Natural killer cell (primary cell): ENCODE results near the gene SCCPDH. TPM values are rescaled to one million over a fixed set of nuclear protein-coding genes. Genes with fewer than 3 reads are reported as not detected.

ENCODE experiments used
- ATAC-seq, 3 donors: fragments of 150-1000 bp in 2 of 3; fragments of 200-7000 bp in 1 of 3; cut with Tn5 transposase; 1 replicate in 1 of 3; 2 replicates in 2 of 3; pipeline ENCODE4 v1.10.0; 2021; ENCODE audit warnings: mild to moderate bottlenecking in 2 of 3, moderate library complexity in 2 of 3
- DNase-seq, 2 donors: peaks; one replicate each; pipeline versions ENCODE4 v3.0.0 to v3.0.0-alpha.2; 2013 to 2021; ENCODE audit warnings: mixed read lengths in 1 of 2
- H3K27ac ChIP-seq: one replicate; pipeline ENCODE4 v1.5.1; 2013; ENCODE audit warnings: mild to moderate bottlenecking, low read length
- H3K27me3 ChIP-seq: one replicate; pipeline ENCODE4 v1.6.1; 2013; ENCODE audit warnings: low read length; ENCODE audit not compliant: control insufficient read depth, insufficient read depth
- H3K36me3 ChIP-seq: one replicate; pipeline ENCODE4 v1.6.1; 2013; ENCODE audit warnings: low read length; ENCODE audit not compliant: control insufficient read depth, insufficient read depth
- H3K4me1 ChIP-seq: one replicate; pipeline ENCODE4 v1.6.1; 2013; ENCODE audit warnings: low read length; ENCODE audit not compliant: control insufficient read depth, insufficient read depth
- H3K4me3 ChIP-seq: one replicate; pipeline ENCODE4 v1.5.1; 2013; ENCODE audit warnings: low read length
- H3K9me3 ChIP-seq: one replicate; pipeline ENCODE4 v1.6.1; 2013; ENCODE audit warnings: low read length; ENCODE audit not compliant: control insufficient read depth, insufficient read depth
- H3K27ac Mint-ChIP-seq, 2 donors: one replicate each; pipeline ENCODE4 v1.8.0; 2022; ENCODE audit warnings: mild to moderate bottlenecking in 2 of 2, mixed read lengths in 2 of 2, moderate library complexity in 1 of 2
- H3K27me3 Mint-ChIP-seq, 2 donors: one replicate each; pipeline ENCODE4 v1.8.0; 2022; ENCODE audit warnings: low read depth in 2 of 2, mixed read lengths in 2 of 2
- H3K36me3 Mint-ChIP-seq: one replicate; pipeline ENCODE4 v1.8.0; 2022; ENCODE audit warnings: mixed read lengths
- H3K4me1 Mint-ChIP-seq, 2 donors: one replicate each; pipeline ENCODE4 v1.8.0; 2022; ENCODE audit warnings: mixed read lengths in 2 of 2
- H3K4me3 Mint-ChIP-seq: one replicate; pipeline ENCODE4 v1.8.0; 2022; ENCODE audit warnings: mild to moderate bottlenecking, moderate library complexity, mixed read lengths
- H3K9me3 Mint-ChIP-seq, 2 donors: one replicate each; pipeline ENCODE4 v1.8.0; 2022; ENCODE audit warnings: mixed read lengths in 2 of 2
- WGBS: methylation state at CpG from one replicate; pipeline ENCODE4 v1.1.7; 2013; ENCODE audit warnings: missing lambda C conversion rate; ENCODE audit not compliant: insufficient coverage; 5-methylcytosine and 5-hydroxymethylcytosine counted together
- intact Hi-C: fragments of 100-400 bp; cut with micrococcal nuclease; formaldehyde crosslinking; loops from one replicate; pipeline ENCODE4 v1.14.2; 2022
- total RNA-seq, 4 donors: library from RNA; stranded (reverse); fragments of 120-200 nt in 1 of 4; gene quantifications; one replicate each; pipeline versions ENCODE4 v1.2.3 to v1.2.4, GENCODE V29; 2013 to 2022
- TF ChIP-seq, protein P1 (sequence below): fragments of 200-600 bp; IDR thresholded peaks from one replicate; pipeline ENCODE4 v1.8.0; 2022; ENCODE audit warnings: antibody characterized with exemption

SCCPDH gene
- total RNA-seq, 3 donors from 2014 or later (not counting 1 experiment from before 2014, with no cell fraction given): 5.3 to 24.8 (median 9.2) TPM

DNA sequence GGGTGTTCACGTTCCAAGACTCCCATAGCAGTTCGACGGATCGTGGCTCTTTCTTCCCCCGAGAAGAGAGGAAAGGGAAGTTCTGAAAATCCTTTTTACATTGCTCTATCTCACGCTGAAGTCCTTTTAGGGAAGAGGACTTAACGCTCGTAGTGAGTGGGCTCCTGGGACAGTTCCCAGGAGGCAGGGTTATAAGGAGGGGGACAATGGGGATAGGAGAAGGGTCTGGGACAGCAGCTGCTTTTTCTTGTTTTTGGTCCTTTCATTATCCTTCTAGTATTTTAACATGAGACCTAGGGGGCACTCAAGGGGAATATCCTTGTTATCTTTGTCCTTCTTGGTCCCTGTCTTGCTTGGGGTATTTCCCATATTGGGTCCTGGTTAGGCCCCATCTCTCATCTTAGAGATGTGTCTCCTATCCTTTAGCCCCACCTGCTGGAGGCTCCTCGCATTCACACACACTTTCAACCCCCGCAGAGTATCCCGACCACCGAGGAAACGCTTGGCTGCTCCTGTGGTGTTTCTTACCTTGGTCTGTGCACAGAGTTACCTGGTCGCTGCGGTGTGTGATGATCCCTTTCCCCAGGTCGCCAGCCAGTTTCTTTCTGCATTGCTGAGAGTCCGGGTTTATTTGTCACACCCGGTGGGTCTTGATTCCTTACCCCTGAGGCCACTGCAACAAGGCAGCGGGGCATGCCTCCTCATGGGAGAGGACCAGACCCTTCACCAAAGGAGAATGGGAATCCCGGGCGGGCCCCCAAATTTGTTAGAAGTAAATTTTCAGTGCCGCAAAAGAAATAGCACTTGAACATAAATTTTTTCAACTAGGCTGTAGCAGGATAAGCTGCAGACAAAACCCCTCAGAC is 29.7 kb downstream of the SCCPDH start:
- intact Hi-C loops: loop anchor here (1.0 to 10.0 kb wide), 3 partner anchors 65 to 739 kb away; no protein-coding TSS in a partner anchor
- DNase-seq: peak; percentile 43 to 76
- Histone ChIP-seq H3K9me3 (no peaks in the 10 kb centered on the region), H3K27ac (no peak overlapping the region), H3K27me3 (no peaks in the 10 kb centered on the region), H3K4me3 (no peak overlapping the region), H3K36me3 (no peaks in the 10 kb centered on the region), H3K4me1 (no peaks in the 10 kb centered on the region)
- Mint-ChIP-seq H3K27ac (no peak overlapping the region), H3K9me3 (no peaks in the 10 kb centered on the region), H3K4me1 (no peaks in the 10 kb centered on the region), H3K4me3 (no peak overlapping the region), H3K36me3 (no peaks in the 10 kb centered on the region), H3K27me3 (no peaks in the 10 kb centered on the region)
- peak; percentile 79 to 96 (median 95) for ATAC-seq
- 74% methylated on average over 21 of the region's 22 CpGs for WGBS
- TF ChIP-seq, protein P1, sequence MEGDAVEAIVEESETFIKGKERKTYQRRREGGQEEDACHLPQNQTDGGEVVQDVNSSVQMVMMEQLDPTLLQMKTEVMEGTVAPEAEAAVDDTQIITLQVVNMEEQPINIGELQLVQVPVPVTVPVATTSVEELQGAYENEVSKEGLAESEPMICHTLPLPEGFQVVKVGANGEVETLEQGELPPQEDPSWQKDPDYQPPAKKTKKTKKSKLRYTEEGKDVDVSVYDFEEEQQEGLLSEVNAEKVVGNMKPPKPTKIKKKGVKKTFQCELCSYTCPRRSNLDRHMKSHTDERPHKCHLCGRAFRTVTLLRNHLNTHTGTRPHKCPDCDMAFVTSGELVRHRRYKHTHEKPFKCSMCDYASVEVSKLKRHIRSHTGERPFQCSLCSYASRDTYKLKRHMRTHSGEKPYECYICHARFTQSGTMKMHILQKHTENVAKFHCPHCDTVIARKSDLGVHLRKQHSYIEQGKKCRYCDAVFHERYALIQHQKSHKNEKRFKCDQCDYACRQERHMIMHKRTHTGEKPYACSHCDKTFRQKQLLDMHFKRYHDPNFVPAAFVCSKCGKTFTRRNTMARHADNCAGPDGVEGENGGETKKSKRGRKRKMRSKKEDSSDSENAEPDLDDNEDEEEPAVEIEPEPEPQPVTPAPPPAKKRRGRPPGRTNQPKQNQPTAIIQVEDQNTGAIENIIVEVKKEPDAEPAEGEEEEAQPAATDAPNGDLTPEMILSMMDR: peak; percentile 69

DNA sequence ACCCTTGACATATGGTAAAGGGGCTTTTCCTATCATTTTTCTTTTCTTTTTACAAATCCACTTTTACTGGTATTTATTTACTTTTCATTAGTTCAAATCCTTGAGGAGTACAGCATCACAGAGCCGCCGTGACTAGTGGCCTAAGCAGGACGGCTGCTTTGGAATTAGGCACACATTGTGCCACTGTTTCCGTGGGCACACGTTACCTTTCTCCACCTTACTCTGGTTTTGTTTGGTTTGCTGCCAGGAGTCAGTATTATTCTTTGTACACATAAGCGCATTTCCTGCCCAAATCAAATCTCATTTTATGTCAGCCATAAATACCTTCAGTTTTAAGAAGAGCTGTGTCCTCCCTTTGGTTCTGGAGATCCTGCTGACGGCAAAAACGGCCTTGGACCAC is 31.2 kb downstream of the SCCPDH start:
- H3K36me3 ChIP-seq: peaks cover 3% of the 10 kb centered on the region
- Mint-ChIP-seq H3K9me3 (no peaks in the 10 kb centered on the region), H3K27me3 (no peaks in the 10 kb centered on the region), H3K4me1 (no peaks in the 10 kb centered on the region), H3K36me3 (peaks cover 3% of the 10 kb centered on the region), H3K27ac (no peak overlapping the region), H3K4me3 (no peak overlapping the region)
- H3K4me1 ChIP-seq: no peaks in the 10 kb centered on the region
- H3K4me3 ChIP-seq: no peak overlapping the region
- TF ChIP-seq, protein P1: no peak
- no peak overlapping the region for H3K27ac ChIP-seq
- intact Hi-C loops: loop anchor here (2.0 to 10.0 kb wide), 2 partner anchors 67 to 741 kb away; no protein-coding TSS in a partner anchor
- 94% methylated on average over 8 of the region's 8 CpGs for whole genome bisulfite sequencing
- H3K9me3 ChIP-seq: no peaks in the 10 kb centered on the region
- no peak for DNase-seq
- H3K27me3 ChIP-seq: no peaks in the 10 kb centered on the region
- ATAC-seq: no peak

DNA sequence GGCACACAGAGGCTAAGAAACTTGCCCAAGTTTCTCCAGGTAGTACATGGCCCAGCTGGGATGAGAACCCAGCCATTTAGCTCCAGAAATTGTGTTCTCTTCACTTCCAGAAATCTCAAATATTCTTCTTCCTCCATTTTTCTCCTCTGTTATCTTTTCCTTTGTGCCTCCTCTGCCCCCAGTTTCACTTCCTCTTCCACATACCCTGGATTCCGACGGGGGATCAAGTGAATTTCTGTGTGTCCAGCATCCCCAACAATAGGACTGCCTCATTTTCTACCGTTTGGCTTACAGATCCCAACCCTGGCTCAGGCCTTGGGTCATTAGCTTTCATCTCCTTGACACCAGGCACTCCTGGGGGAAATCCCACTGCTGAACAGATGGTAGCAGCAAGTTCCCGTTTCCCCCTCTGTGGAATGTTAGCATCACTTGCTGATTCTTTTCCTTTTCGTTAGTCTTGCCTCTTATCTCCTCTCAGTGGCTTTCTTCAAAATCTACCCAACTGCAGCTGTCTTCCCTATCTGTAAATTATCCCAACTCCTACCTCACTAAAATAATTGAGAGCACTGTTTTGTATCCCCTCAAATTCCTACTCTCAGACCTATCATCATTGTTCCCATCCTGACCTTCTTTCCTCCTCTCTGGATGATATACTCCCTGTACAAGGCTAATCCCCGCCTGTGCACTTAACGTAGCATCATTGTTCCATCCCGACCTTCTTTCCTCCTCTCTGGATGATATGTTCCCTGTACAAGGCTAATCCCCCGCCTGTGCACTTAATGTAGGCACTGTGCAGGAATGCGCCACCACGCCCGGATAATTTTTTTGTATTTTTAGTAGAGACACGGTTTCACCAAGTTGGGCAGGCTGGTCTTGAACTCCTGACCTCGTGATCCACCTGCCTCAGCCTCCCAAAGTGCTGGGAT is 36.5 kb downstream of the SCCPDH start:
- no peaks in the 10 kb centered on the region for H3K4me1 ChIP-seq
- H3K4me3 ChIP-seq: no peak overlapping the region
- TF ChIP-seq, protein P1: no peak
- H3K27me3 ChIP-seq: no peaks in the 10 kb centered on the region
- H3K36me3 ChIP-seq: peaks cover 12% of the 10 kb centered on the region
- H3K4me3 Mint-ChIP-seq: no peak overlapping the region
- 86% methylated on average over 14 of the region's 14 CpGs for WGBS
- ATAC-seq (no peak), DNase-seq (no peak)
- no peak overlapping the region for H3K27ac ChIP-seq
- H3K36me3 Mint-ChIP-seq: peaks cover 27% of the 10 kb centered on the region
- intact Hi-C loops: no loop called here
- no peaks in the 10 kb centered on the region for H3K4me1 Mint-ChIP-seq
- H3K27ac Mint-ChIP-seq: no peak overlapping the region
- no peaks in the 10 kb centered on the region for H3K27me3 Mint-ChIP-seq
- no peaks in the 10 kb centered on the region for H3K9me3 Mint-ChIP-seq
- H3K9me3 ChIP-seq: no peaks in the 10 kb centered on the region
